ENCODE results near the gene TLCD5.

The TLCD5 gene

GRCh38 chr11:120339394-120339890 is 14.3 kb downstream of the TLCD5 start:
- H3K9me3 Mint-ChIP-seq (ENCODE audit: low read depth), result no peaks in the 10 kb centered on the region
- H3K4me3 Mint-ChIP-seq, result no peak overlapping the region
- H3K4me1 Mint-ChIP-seq (ENCODE audit: low read depth), result peaks cover 39% of the 10 kb centered on the region
- no peak overlapping the region for H3K27ac Mint-ChIP-seq
- H3K36me3 Mint-ChIP-seq, result peaks cover 3% of the 10 kb centered on the region
- H3K27me3 Mint-ChIP-seq, result peaks cover 49% of the 10 kb centered on the region

DNA sequence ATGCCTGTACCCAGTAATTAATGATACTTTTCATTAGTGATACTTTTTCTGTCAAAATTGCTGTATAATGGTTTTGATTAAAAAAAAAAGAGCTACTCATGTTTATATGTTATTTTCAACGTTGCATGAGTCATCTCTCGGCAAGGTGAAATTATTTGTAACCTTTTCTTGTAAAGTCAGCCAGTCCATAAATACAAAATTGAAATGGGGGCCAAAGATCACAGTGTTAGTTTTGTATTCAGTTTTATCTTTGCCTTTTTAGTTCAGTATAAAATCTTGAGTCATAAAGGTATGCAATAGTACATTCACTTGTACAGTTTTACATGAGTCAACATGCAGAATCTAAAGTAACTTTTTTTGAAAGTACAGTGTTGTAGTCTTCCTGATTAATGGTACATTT is 15.4 kb downstream of the TLCD5 start:
- no peak overlapping the region for H3K27ac Mint-ChIP-seq
- no peak overlapping the region for H3K4me3 Mint-ChIP-seq
- peaks cover 3% of the 10 kb centered on the region for H3K36me3 Mint-ChIP-seq
- H3K27me3 Mint-ChIP-seq, result peaks cover 53% of the 10 kb centered on the region
- peaks cover 42% of the 10 kb centered on the region for H3K4me1 Mint-ChIP-seq (ENCODE audit: low read depth)
- H3K9me3 Mint-ChIP-seq (ENCODE audit: low read depth), result no peaks in the 10 kb centered on the region

DNA sequence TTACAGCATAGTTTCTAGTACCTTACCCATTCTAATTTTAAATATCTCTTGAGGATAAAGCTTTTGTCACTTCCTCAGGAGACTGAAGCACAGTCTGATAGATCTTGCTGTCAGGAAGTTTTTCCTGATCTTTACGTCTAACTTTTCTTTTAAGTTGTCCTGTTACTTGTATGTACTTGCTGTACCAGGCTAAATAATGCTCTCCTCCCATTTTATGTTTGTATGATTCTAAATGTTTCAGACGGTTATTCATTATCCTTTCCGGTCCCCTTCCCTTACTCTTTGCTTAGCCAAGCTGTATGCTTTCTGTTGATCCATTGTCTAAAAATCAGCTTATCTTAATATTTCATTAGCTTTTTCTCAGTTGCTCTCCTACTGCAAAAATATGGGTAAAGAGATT is 17.1 kb downstream of the TLCD5 start:
- peaks cover under 1% of the 10 kb centered on the region for H3K36me3 Mint-ChIP-seq
- peaks cover 38% of the 10 kb centered on the region for H3K4me1 Mint-ChIP-seq (ENCODE audit: low read depth)
- no peak overlapping the region for H3K4me3 Mint-ChIP-seq
- no peaks in the 10 kb centered on the region for H3K9me3 Mint-ChIP-seq (ENCODE audit: low read depth)
- H3K27me3 Mint-ChIP-seq, result peaks cover 61% of the 10 kb centered on the region
- H3K27ac Mint-ChIP-seq, result no peak overlapping the region

GRCh38 chr11:120342678-120343077 is 17.6 kb downstream of the TLCD5 start:
- Mint-ChIP-seq H3K36me3 (no peaks in the 10 kb centered on the region), H3K27me3 (peaks cover 60% of the 10 kb centered on the region), H3K9me3 (ENCODE audit: low read depth) (no peaks in the 10 kb centered on the region), H3K4me1 (ENCODE audit: low read depth) (peaks cover 34% of the 10 kb centered on the region), H3K27ac (no peak overlapping the region), H3K4me3 (no peak overlapping the region)

- Mint-ChIP-seq H3K4me1 (ENCODE audit: low read depth) (peaks cover 29% of the 10 kb centered on the region), H3K4me3 (no peak overlapping the region), H3K27me3 (peaks cover 58% of the 10 kb centered on the region), H3K36me3 (no peaks in the 10 kb centered on the region), H3K27ac (no peak overlapping the region), H3K9me3 (ENCODE audit: low read depth) (no peaks in the 10 kb centered on the region)
These were observed 18.3 kb downstream of the TLCD5 start for GRCh38 chr11:120343429-120343828.

GRCh38 chr11:120344302-120345004 is 19.4 kb downstream of the TLCD5 start:
- Mint-ChIP-seq H3K27ac (no peak overlapping the region), H3K27me3 (peaks cover 56% of the 10 kb centered on the region), H3K9me3 (ENCODE audit: low read depth) (no peaks in the 10 kb centered on the region), H3K4me1 (ENCODE audit: low read depth) (peaks cover 26% of the 10 kb centered on the region), H3K4me3 (peak overlapping the region; percentile 51), H3K36me3 (no peaks in the 10 kb centered on the region)

- no peaks in the 10 kb centered on the region for H3K36me3 Mint-ChIP-seq
- H3K27ac Mint-ChIP-seq, result no peak overlapping the region
- peaks cover 51% of the 10 kb centered on the region for H3K27me3 Mint-ChIP-seq
- H3K4me3 Mint-ChIP-seq, result no peak overlapping the region
- H3K9me3 Mint-ChIP-seq (ENCODE audit: low read depth), result no peaks in the 10 kb centered on the region
- H3K4me1 Mint-ChIP-seq (ENCODE audit: low read depth), result peaks cover 18% of the 10 kb centered on the region
These were observed 21.1 kb downstream of the TLCD5 start for GRCh38 chr11:120346233-120346632.

DNA sequence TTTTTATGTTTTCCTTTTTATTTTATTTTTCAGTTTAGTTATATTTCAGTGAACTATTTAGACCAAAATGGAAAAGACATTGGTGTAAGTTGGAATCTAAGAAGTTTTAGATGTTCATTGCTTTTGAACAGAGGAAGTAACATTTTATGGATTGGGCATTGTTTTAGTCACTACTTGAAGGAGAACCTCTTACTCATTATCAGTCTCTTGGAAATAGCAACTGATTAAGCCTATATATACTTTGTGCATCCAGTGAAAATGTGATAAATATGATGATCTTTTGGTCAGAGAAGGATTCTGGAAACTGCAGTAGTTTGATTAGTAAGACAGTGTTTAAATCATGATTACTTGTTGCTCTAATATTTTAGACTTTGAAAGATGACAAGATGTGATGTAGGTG is 25.5 kb downstream of the TLCD5 start:
- no peaks in the 10 kb centered on the region for H3K36me3 Mint-ChIP-seq
- H3K27ac Mint-ChIP-seq, result no peak overlapping the region
- H3K27me3 Mint-ChIP-seq, result peaks cover 47% of the 10 kb centered on the region
- peaks cover 1% of the 10 kb centered on the region for H3K4me1 Mint-ChIP-seq (ENCODE audit: low read depth)
- H3K9me3 Mint-ChIP-seq (ENCODE audit: low read depth), result no peaks in the 10 kb centered on the region
- H3K4me3 Mint-ChIP-seq, result no peak overlapping the region

DNA sequence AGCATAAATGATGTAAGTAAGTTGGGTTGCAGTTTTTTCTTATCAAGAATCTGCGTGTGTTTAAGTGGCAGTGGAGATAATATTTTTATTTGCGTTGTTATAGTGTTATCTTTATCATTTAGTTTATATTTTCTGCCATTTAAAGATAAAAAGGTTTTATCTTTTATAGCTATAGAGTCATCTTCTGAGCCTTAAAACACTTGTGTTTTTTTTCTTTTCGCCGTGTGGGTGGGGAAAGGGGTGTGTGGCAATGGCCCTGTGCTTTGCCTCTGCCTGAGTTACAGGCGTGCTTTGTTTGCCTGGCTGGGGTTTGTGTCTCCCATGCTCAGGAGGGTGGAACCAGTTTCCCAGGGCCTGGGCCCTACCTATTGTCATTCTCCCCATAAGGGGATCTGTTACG is 27.3 kb downstream of the TLCD5 start:
- H3K36me3 Mint-ChIP-seq, result peaks cover 2% of the 10 kb centered on the region
- no peak overlapping the region for H3K4me3 Mint-ChIP-seq
- no peaks in the 10 kb centered on the region for H3K4me1 Mint-ChIP-seq (ENCODE audit: low read depth)
- no peaks in the 10 kb centered on the region for H3K9me3 Mint-ChIP-seq (ENCODE audit: low read depth)
- peaks cover 41% of the 10 kb centered on the region for H3K27me3 Mint-ChIP-seq
- no peak overlapping the region for H3K27ac Mint-ChIP-seq

GRCh38 chr11:120354068-120354467 is 29.0 kb downstream of the TLCD5 start:
- Mint-ChIP-seq H3K36me3 (peaks cover 6% of the 10 kb centered on the region), H3K4me1 (ENCODE audit: low read depth) (no peaks in the 10 kb centered on the region), H3K9me3 (ENCODE audit: low read depth) (no peaks in the 10 kb centered on the region), H3K27ac (no peak overlapping the region), H3K4me3 (no peak overlapping the region), H3K27me3 (peaks cover 40% of the 10 kb centered on the region)

GRCh38 chr11:120354779-120355178 is 29.7 kb downstream of the TLCD5 start:
- Mint-ChIP-seq H3K27me3 (peaks cover 38% of the 10 kb centered on the region), H3K9me3 (ENCODE audit: low read depth) (no peaks in the 10 kb centered on the region), H3K4me1 (ENCODE audit: low read depth) (no peaks in the 10 kb centered on the region), H3K27ac (no peak overlapping the region), H3K4me3 (no peak overlapping the region), H3K36me3 (peaks cover 6% of the 10 kb centered on the region)

GRCh38 chr11:120357620-120358019 is 32.5 kb downstream of the TLCD5 start:
- no peaks in the 10 kb centered on the region for H3K9me3 Mint-ChIP-seq (ENCODE audit: low read depth)
- H3K27ac Mint-ChIP-seq, result no peak overlapping the region
- peaks cover 29% of the 10 kb centered on the region for H3K27me3 Mint-ChIP-seq
- H3K36me3 Mint-ChIP-seq, result peaks cover 6% of the 10 kb centered on the region
- H3K4me3 Mint-ChIP-seq, result no peak overlapping the region
- no peaks in the 10 kb centered on the region for H3K4me1 Mint-ChIP-seq (ENCODE audit: low read depth)

GRCh38 chr11:120358729-120359128 is 33.6 kb downstream of the TLCD5 start:
- no peak overlapping the region for H3K27ac Mint-ChIP-seq
- no peaks in the 10 kb centered on the region for H3K4me1 Mint-ChIP-seq (ENCODE audit: low read depth)
- H3K9me3 Mint-ChIP-seq (ENCODE audit: low read depth), result no peaks in the 10 kb centered on the region
- peaks cover 28% of the 10 kb centered on the region for H3K27me3 Mint-ChIP-seq
- H3K4me3 Mint-ChIP-seq, result no peak overlapping the region
- peaks cover 6% of the 10 kb centered on the region for H3K36me3 Mint-ChIP-seq

- Mint-ChIP-seq H3K4me3 (no peak overlapping the region), H3K9me3 (ENCODE audit: low read depth) (no peaks in the 10 kb centered on the region), H3K36me3 (peaks cover 5% of the 10 kb centered on the region), H3K27me3 (peaks cover 17% of the 10 kb centered on the region), H3K4me1 (ENCODE audit: low read depth) (no peaks in the 10 kb centered on the region), H3K27ac (no peak overlapping the region)
These were observed 38.3 kb downstream of the TLCD5 start for GRCh38 chr11:120363436-120363835.

DNA sequence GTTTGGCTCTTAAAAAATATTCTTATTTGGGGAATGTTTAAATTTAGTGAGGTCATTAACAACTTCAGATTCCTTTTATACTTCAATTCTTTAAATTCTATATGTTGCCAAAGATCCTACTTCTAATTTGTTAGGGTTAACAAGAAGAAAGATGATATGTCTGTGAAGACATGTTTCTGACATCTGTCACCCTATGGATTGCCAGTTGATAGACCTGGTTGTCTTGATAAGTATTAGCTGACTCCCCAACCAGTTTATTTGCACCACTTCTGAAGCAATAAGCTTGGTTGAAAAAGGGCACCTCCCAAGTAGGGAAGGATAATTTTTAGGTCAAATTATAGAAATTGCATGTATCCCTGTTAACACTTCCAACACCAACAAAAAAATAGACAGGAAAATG is 40.4 kb downstream of the TLCD5 start:
- no peaks in the 10 kb centered on the region for H3K4me1 Mint-ChIP-seq (ENCODE audit: low read depth)
- H3K36me3 Mint-ChIP-seq, result peaks cover 5% of the 10 kb centered on the region
- no peaks in the 10 kb centered on the region for H3K9me3 Mint-ChIP-seq (ENCODE audit: low read depth)
- no peak overlapping the region for H3K4me3 Mint-ChIP-seq
- peaks cover 11% of the 10 kb centered on the region for H3K27me3 Mint-ChIP-seq
- H3K27ac Mint-ChIP-seq, result no peak overlapping the region

GRCh38 chr11:120372296-120372695 is 47.2 kb downstream of the TLCD5 start:
- Mint-ChIP-seq H3K4me3 (no peak overlapping the region), H3K36me3 (no peaks in the 10 kb centered on the region), H3K27ac (no peak overlapping the region), H3K4me1 (ENCODE audit: low read depth) (no peaks in the 10 kb centered on the region), H3K27me3 (peaks cover 14% of the 10 kb centered on the region), H3K9me3 (ENCODE audit: low read depth) (no peaks in the 10 kb centered on the region)
